ENCODE results near the gene JUNB. TPM values are rescaled to one million over a fixed set of nuclear protein-coding genes. Genes with fewer than 3 reads are reported as not detected.

JUNB gene
- total and polyA plus RNA-seq, 2 of the 13 experiments (the other 11 are each of a cell fraction or from before 2014, with no cell fraction given), result 7.7 to 8.2 TPM

DNA sequence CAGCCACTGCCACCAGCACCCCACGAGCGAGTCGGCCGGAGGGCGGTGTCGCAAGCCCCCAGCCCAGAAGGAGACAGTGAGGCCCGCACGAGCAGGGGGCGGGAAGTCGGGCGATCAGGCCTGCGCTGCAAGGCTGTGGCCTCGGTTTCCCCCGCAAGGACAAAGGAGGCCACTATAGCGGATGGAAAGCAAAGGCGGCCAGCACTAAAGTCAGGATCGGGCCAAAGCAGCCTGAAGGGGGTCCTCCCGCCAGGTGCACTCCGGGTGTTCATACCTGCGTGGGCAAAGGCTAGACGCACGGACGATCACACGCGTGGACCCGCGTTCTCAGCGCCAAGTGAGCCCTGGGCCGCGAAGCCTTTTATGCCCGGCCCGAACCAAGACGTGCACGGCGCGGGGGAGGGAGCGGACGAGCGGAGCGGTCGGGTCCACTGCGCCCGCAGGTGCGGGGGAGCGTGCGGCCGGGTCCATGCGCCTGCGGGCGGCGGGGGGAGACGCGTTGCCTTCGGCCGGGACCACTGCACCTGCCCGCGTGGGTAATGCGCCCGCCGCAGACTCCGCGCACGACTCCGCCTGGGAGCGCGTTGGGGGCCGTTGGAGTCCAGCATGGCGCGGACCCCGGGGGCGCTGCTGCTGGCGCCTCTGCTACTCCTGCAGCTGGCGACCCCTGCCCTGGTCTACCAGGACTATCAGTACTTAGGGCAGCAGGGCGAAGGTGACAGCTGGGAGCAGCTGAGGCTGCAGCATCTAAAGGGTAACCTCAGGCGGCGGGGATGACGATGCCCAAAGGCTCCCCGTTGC, 10.4 kb downstream of the JUNB start, which contains the start of the genes PRDX2 and THSD8 (continued):
- TF ChIP-seq MLXIP (CRISPR knock-in tag; IDR thresholded peaks at IDR 0.05; ENCODE audit: borderline replicate concordance) (no peak), HNRNPK (IDR thresholded peaks at IDR 0.05; ENCODE audit: low read depth, low read length, poor library complexity, severe bottlenecking) (peak; percentile 28), CEBPZ (IDR thresholded peaks at IDR 0.05; ENCODE audit: low read length) (no peak), HMGA1 (CRISPR knock-in tag; conservative IDR thresholded peaks at IDR 0.05) (no peak), KAT8 (CRISPR knock-in tag; IDR thresholded peaks at IDR 0.05) (peak; percentile 79), ZNF33A (CRISPR knock-in tag; IDR thresholded peaks at IDR 0.05; ENCODE audit: borderline replicate concordance) (peak; percentile 63; the same call in 1 of the 2 replicates), DNMT1 (CRISPR knock-in tag; IDR thresholded peaks at IDR 0.05) (peak; percentile 54; the same call in 1 of the 2 replicates), ZNF557 (CRISPR knock-in tag; IDR thresholded peaks at IDR 0.05) (0 out of 2 replicates have a peak, but pooled peaks have one; percentile 42), MLX (CRISPR knock-in tag; IDR thresholded peaks at IDR 0.05) (peak; percentile 64; the same call in 1 of the 2 replicates), ZKSCAN5 (CRISPR knock-in tag; IDR thresholded peaks at IDR 0.05) (0 out of 2 replicates have a peak, but pooled peaks have one; percentile 32), ZFP36L2 (CRISPR knock-in tag; IDR thresholded peaks at IDR 0.05) (no peak; the same call in 1 of the 2 replicates), PPARG (CRISPR knock-in tag; conservative IDR thresholded peaks at IDR 0.05) (peak; percentile 93), CREB1 (IDR thresholded peaks at IDR 0.05) (peak; percentile 41; the same call in 1 of the 2 replicates), CREB1 (CRISPR knock-in tag; IDR thresholded peaks at IDR 0.05) (no peak; the same call in 1 of the 2 replicates), ZNF20 (CRISPR knock-in tag; IDR thresholded peaks at IDR 0.05) (0 out of 2 replicates have a peak, but pooled peaks have one; percentile 30), MAFK (conservative IDR thresholded peaks at IDR 0.05 in 1 of 2, IDR thresholded peaks at IDR 0.05 in 1 of 2; ENCODE audit: low read length in 2 of 2) (no peak), ZSCAN29 (CRISPR knock-in tag; conservative IDR thresholded peaks at IDR 0.05) (peak; percentile 86)
- TF ChIP-seq, protein P1, sequence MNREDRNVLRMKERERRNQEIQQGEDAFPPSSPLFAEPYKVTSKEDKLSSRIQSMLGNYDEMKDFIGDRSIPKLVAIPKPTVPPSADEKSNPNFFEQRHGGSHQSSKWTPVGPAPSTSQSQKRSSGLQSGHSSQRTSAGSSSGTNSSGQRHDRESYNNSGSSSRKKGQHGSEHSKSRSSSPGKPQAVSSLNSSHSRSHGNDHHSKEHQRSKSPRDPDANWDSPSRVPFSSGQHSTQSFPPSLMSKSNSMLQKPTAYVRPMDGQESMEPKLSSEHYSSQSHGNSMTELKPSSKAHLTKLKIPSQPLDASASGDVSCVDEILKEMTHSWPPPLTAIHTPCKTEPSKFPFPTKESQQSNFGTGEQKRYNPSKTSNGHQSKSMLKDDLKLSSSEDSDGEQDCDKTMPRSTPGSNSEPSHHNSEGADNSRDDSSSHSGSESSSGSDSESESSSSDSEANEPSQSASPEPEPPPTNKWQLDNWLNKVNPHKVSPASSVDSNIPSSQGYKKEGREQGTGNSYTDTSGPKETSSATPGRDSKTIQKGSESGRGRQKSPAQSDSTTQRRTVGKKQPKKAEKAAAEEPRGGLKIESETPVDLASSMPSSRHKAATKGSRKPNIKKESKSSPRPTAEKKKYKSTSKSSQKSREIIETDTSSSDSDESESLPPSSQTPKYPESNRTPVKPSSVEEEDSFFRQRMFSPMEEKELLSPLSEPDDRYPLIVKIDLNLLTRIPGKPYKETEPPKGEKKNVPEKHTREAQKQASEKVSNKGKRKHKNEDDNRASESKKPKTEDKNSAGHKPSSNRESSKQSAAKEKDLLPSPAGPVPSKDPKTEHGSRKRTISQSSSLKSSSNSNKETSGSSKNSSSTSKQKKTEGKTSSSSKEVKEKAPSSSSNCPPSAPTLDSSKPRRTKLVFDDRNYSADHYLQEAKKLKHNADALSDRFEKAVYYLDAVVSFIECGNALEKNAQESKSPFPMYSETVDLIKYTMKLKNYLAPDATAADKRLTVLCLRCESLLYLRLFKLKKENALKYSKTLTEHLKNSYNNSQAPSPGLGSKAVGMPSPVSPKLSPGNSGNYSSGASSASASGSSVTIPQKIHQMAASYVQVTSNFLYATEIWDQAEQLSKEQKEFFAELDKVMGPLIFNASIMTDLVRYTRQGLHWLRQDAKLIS (CRISPR knock-in tag; IDR thresholded peaks at IDR 0.05), result peak; percentile 61; the same call in 1 of the 2 replicates

Measured in HepG2 (cell line).